ENCODE data around the gene CASP8. TPM values are rescaled to one million over a fixed set of nuclear protein-coding genes. Genes with fewer than 3 reads are reported as not detected.

The CASP8 gene
- total RNA-seq, 1 donor from 2014 or later, result 2.8 TPM

GRCh38 chr2:201267278-201268030 lies 7.1 kb downstream of the CASP8 start:
- Mint-ChIP-seq H3K36me3 (ENCODE audit: insufficient read depth) (no peaks in the 10 kb centered on the region), H3K4me1 (ENCODE audit: low read depth) (no peaks in the 10 kb centered on the region), H3K4me3 (ENCODE audit: low read depth) (no peak overlapping the region), H3K27me3 (no peaks in the 10 kb centered on the region), H3K27ac (no peak overlapping the region), H3K9me3 (ENCODE audit: low read depth) (no peaks in the 10 kb centered on the region)
- no peak for DNase-seq (ENCODE audit: low spot score, unreplicated experiment)
- no peak for TF ChIP-seq CTCF (IDR thresholded peaks at IDR 0.05; ENCODE audit: unreplicated experiment)

GRCh38 chr2:201269764-201270163 lies 9.4 kb downstream of the CASP8 start:
- DNase-seq (ENCODE audit: low spot score, unreplicated experiment), result no peak
- no peaks in the 10 kb centered on the region for H3K4me1 Mint-ChIP-seq (ENCODE audit: low read depth)
- H3K27ac Mint-ChIP-seq, result no peak overlapping the region
- H3K9me3 Mint-ChIP-seq (ENCODE audit: low read depth), result no peaks in the 10 kb centered on the region
- H3K27me3 Mint-ChIP-seq, result no peaks in the 10 kb centered on the region
- TF ChIP-seq CTCF (IDR thresholded peaks at IDR 0.05; ENCODE audit: unreplicated experiment), result no peak
- no peaks in the 10 kb centered on the region for H3K36me3 Mint-ChIP-seq (ENCODE audit: insufficient read depth)
- H3K4me3 Mint-ChIP-seq (ENCODE audit: low read depth), result no peak overlapping the region

GRCh38 chr2:201270293-201271001 lies 10.1 kb downstream of the CASP8 start:
- no peaks in the 10 kb centered on the region for H3K9me3 Mint-ChIP-seq (ENCODE audit: low read depth)
- no peak overlapping the region for H3K27ac Mint-ChIP-seq
- H3K27me3 Mint-ChIP-seq, result no peaks in the 10 kb centered on the region

GRCh38 chr2:201271917-201272316 lies 11.6 kb downstream of the CASP8 start:
- Mint-ChIP-seq H3K4me3 (ENCODE audit: low read depth) (no peak overlapping the region), H3K27ac (no peak overlapping the region), H3K4me1 (ENCODE audit: low read depth) (no peaks in the 10 kb centered on the region), H3K27me3 (no peaks in the 10 kb centered on the region), H3K36me3 (ENCODE audit: insufficient read depth) (no peaks in the 10 kb centered on the region), H3K9me3 (ENCODE audit: low read depth) (no peaks in the 10 kb centered on the region)
- TF ChIP-seq CTCF (IDR thresholded peaks at IDR 0.05; ENCODE audit: unreplicated experiment), result no peak
- no peak for DNase-seq (ENCODE audit: low spot score, unreplicated experiment)

More at GRCh38 chr2:201270293-201271001, 10.1 kb downstream of the CASP8 start:
- Mint-ChIP-seq H3K36me3 (ENCODE audit: insufficient read depth) (no peaks in the 10 kb centered on the region), H3K4me3 (ENCODE audit: low read depth) (no peak overlapping the region), H3K4me1 (ENCODE audit: low read depth) (no peaks in the 10 kb centered on the region)
- no peak for TF ChIP-seq CTCF (IDR thresholded peaks at IDR 0.05; ENCODE audit: unreplicated experiment)
- DNase-seq (ENCODE audit: low spot score, unreplicated experiment), result no peak

GRCh38 chr2:201273330-201273983 lies 13.1 kb downstream of the CASP8 start:
- no peak overlapping the region for H3K27ac Mint-ChIP-seq

More at GRCh38 chr2:201273330-201273983, 13.1 kb downstream of the CASP8 start:
- no peak for DNase-seq (ENCODE audit: low spot score, unreplicated experiment)
- Mint-ChIP-seq H3K4me1 (ENCODE audit: low read depth) (no peaks in the 10 kb centered on the region), H3K9me3 (ENCODE audit: low read depth) (no peaks in the 10 kb centered on the region), H3K27me3 (no peaks in the 10 kb centered on the region), H3K4me3 (ENCODE audit: low read depth) (no peak overlapping the region), H3K36me3 (ENCODE audit: insufficient read depth) (no peaks in the 10 kb centered on the region)
- TF ChIP-seq CTCF (IDR thresholded peaks at IDR 0.05; ENCODE audit: unreplicated experiment), result no peak

All from progenitor cell of endocrine pancreas (in vitro differentiated cells).